Fibroblast of the aortic adventitia (primary cell): ENCODE data around the gene FAM168A. TPM values are rescaled to one million over a fixed set of nuclear protein-coding genes. Genes with fewer than 3 reads are reported as not detected.

Experiments
- DNase-seq: peaks from one replicate; pipeline ENCODE4 v3.0.0-alpha.2; 2010; ENCODE audit warnings: low read depth
- H3K4me3 ChIP-seq: 2 replicates; pipeline ENCODE4 v1.5.1; 2011; ENCODE audit warnings: low read depth, mild to moderate bottlenecking, control low read depth, low read length, moderate library complexity
- CTCF ChIP-seq: IDR thresholded peaks from 2 replicates; pipeline ENCODE4 v1.5.1; 2011; ENCODE audit warnings: mild to moderate bottlenecking, low read length, control low read depth, inconsistent platforms; ENCODE audit not compliant: insufficient read depth
- total RNA-seq: library from RNA; depleted of rRNA; stranded (reverse); fragments of >200 nt; gene quantifications from 2 replicates; pipeline ENCODE4 v1.2.3, GENCODE V29; 2012; ENCODE audit warnings: low replicate concordance

The FAM168A gene
- total RNA-seq = 15.5 and 40.0 TPM in 2 replicates

- peak; percentile 98 for DNase-seq
- peak within 1 kb of the TSS; percentile 80 for H3K4me3 ChIP-seq
- peak; percentile 13 for TF ChIP-seq CTCF
These were observed at the start of gene FAM168A for GRCh38 chr11:73597956-73598718. Gene FAM168A, minus strand, starts transcription at chr11:73598112. Its CDS starts 129,638 bp downstream, at chr11:73468474.

GRCh38 chr11:73647459-73648100, 49.7 kb upstream of the FAM168A start:
- TF ChIP-seq CTCF = no peak
- H3K4me3 ChIP-seq = peak overlapping the region; percentile 47
- DNase-seq = peak; percentile 75

GRCh38 chr11:73645972-73646631, 48.2 kb upstream of the FAM168A start, which contains the start of gene PLEKHB1:
Gene PLEKHB1, plus strand, starts transcription at chr11:73646581. Its CDS starts 28 bp downstream, at chr11:73646609.
- no peak for DNase-seq
- no peak within 1 kb of the TSS for H3K4me3 ChIP-seq
- TF ChIP-seq CTCF = no peak

GRCh38 chr11:73645121-73645969, 47.4 kb upstream of the FAM168A start:
- DNase-seq = no peak
- TF ChIP-seq CTCF = no peak
- no peak overlapping the region for H3K4me3 ChIP-seq

GRCh38 chr11:73641668-73642067, 43.8 kb upstream of the FAM168A start:
- H3K4me3 ChIP-seq = no peak overlapping the region
- TF ChIP-seq CTCF = no peak
- no peak for DNase-seq

GRCh38 chr11:73640592-73640991, 42.7 kb upstream of the FAM168A start:
- TF ChIP-seq CTCF = no peak
- no peak overlapping the region for H3K4me3 ChIP-seq
- no peak for DNase-seq
